Liver (tissue), 9 donors: ENCODE measurements around the gene SRGAP3. TPM values are rescaled to one million over a fixed set of nuclear protein-coding genes. Genes with fewer than 3 reads are reported as not detected.

Experiments
- DNase-seq: peaks from one replicate; pipeline ENCODE4 v3.0.0-alpha.2; 2017; ENCODE audit warnings: low spot score
- H3K27ac ChIP-seq, 2 donors: one replicate each; pipeline ENCODE4 v1.7.0; 2013; ENCODE audit warnings: inconsistent platforms in 2 of 2, low read length in 2 of 2, control low read depth in 1 of 2, low read depth in 1 of 2, mild to moderate bottlenecking in 1 of 2
- H3K27me3 ChIP-seq, 4 donors: one replicate each; pipeline versions ENCODE4 v1.6.1 to v1.7.0; 2013; ENCODE audit warnings: low read length in 3 of 4, inconsistent platforms in 1 of 4, mild to moderate bottlenecking in 1 of 4, moderate library complexity in 1 of 4; ENCODE audit not compliant: control insufficient read depth in 4 of 4, insufficient read depth in 4 of 4
- H3K36me3 ChIP-seq, 4 donors: one replicate each; pipeline versions ENCODE4 v1.6.1 to v1.7.0; 2013; ENCODE audit warnings: low read length in 3 of 4, mild to moderate bottlenecking in 3 of 4, low read depth in 1 of 4, moderate library complexity in 1 of 4; ENCODE audit not compliant: control insufficient read depth in 4 of 4, insufficient read depth in 3 of 4
- H3K4me1 ChIP-seq, 4 donors: one replicate each; pipeline versions ENCODE4 v1.6.1 to v1.7.0; 2013; ENCODE audit warnings: low read length in 3 of 4, mild to moderate bottlenecking in 3 of 4, moderate library complexity in 1 of 4; ENCODE audit not compliant: control insufficient read depth in 4 of 4, insufficient read depth in 4 of 4
- H3K4me3 ChIP-seq, 3 donors: one replicate each; pipeline versions ENCODE4 v1.6.1 to v1.7.0; 2013; ENCODE audit warnings: low read length in 3 of 3, control low read depth in 1 of 3, low read depth in 1 of 3, mild to moderate bottlenecking in 1 of 3
- H3K9ac ChIP-seq, 2 donors: one replicate each; pipeline ENCODE4 v1.7.0; 2013; ENCODE audit warnings: low read length in 2 of 2, mild to moderate bottlenecking in 2 of 2, moderate library complexity in 2 of 2, control low read depth in 1 of 2, low read depth in 1 of 2
- H3K9me3 ChIP-seq, 4 donors: one replicate each; pipeline versions ENCODE4 v1.6.1 to v1.7.0; 2013; ENCODE audit warnings: low read length in 3 of 4; ENCODE audit not compliant: control insufficient read depth in 4 of 4
- EGR1 ChIP-seq, 2 donors: IDR thresholded peaks; 2 replicates each; pipeline ENCODE4 v1.6.1; 2016 to 2018; ENCODE audit warnings: antibody characterized with exemption in 2 of 2, low read depth in 2 of 2
- FOXA1 ChIP-seq: IDR thresholded peaks from 2 replicates; pipeline ENCODE4 v1.6.1; 2016; ENCODE audit warnings: antibody characterized with exemption
- FOXA2 ChIP-seq: IDR thresholded peaks from 2 replicates; pipeline ENCODE4 v1.6.1; 2016; ENCODE audit warnings: antibody characterized with exemption
- GABPA ChIP-seq, 2 donors: IDR thresholded peaks in 1 of 2; conservative IDR thresholded peaks in 1 of 2; 2 replicates each; pipeline ENCODE4 v1.6.1; 2016; ENCODE audit warnings: antibody characterized with exemption in 2 of 2, mild to moderate bottlenecking in 1 of 2, moderate library complexity in 1 of 2
- HNF4G ChIP-seq: IDR thresholded peaks from 2 replicates; pipeline ENCODE4 v1.6.1; 2016; ENCODE audit warnings: antibody characterized with exemption
- JUND ChIP-seq, 2 donors: IDR thresholded peaks; 2 replicates each; pipeline ENCODE4 v1.6.1; 2016; ENCODE audit warnings: antibody characterized with exemption in 2 of 2
- NR2F2 ChIP-seq: IDR thresholded peaks from 2 replicates; pipeline ENCODE4 v1.6.1; 2016; ENCODE audit warnings: antibody characterized with exemption
- RAD21 ChIP-seq, 2 donors: IDR thresholded peaks; 2 replicates each; pipeline ENCODE4 v1.6.1; 2016; ENCODE audit warnings: antibody characterized with exemption in 2 of 2, mild to moderate bottlenecking in 2 of 2
- RXRA ChIP-seq, 2 donors: IDR thresholded peaks; 2 replicates each; pipeline ENCODE4 v1.6.1; 2017 to 2018; ENCODE audit warnings: antibody characterized with exemption in 2 of 2, mild to moderate bottlenecking in 1 of 2
- SP1 ChIP-seq: IDR thresholded peaks from 2 replicates; pipeline ENCODE4 v1.6.1; 2018; ENCODE audit warnings: antibody characterized with exemption, mild to moderate bottlenecking
- TAF1 ChIP-seq: conservative IDR thresholded peaks from 2 replicates; pipeline ENCODE4 v1.6.1; 2016; ENCODE audit warnings: antibody characterized with exemption, mild to moderate bottlenecking
- YY1 ChIP-seq: IDR thresholded peaks from 2 replicates; pipeline ENCODE4 v1.6.1; 2016; ENCODE audit warnings: antibody characterized with exemption, mild to moderate bottlenecking
- WGBS: extraction: QIAGEN DNeasy Blood & Tissue Kit; methylation state at CpG from one replicate; pipeline ENCODE4 v1.1.7; 2013; 5-methylcytosine and 5-hydroxymethylcytosine counted together
- polyA plus RNA-seq, 2 donors: library from polyadenylated mRNA; stranded (reverse) in 1 of 2; unstranded in 1 of 2; fragments of 200-250 nt in 1 of 2; fragments of >200 nt in 1 of 2; fragmentation: Nextera tagmentation in 1 of 2; extraction: Ambion mirVana in 1 of 2; gene quantifications; one replicate each; pipeline versions ENCODE4 v1.2.1 to v1.2.3, GENCODE V29; 2013 to 2015
- total RNA-seq, 2 donors: library from RNA; depleted of rRNA; stranded (reverse); fragments of >200 nt; gene quantifications; one replicate each; pipeline ENCODE4 v1.2.3, GENCODE V29; 2014
- TF ChIP-seq, protein P1 (sequence below): IDR thresholded peaks from 2 replicates; pipeline ENCODE4 v1.6.1; 2016; ENCODE audit warnings: antibody characterized with exemption
- TF ChIP-seq, protein P2 (sequence below): IDR thresholded peaks from 2 replicates; pipeline ENCODE4 v1.6.1; 2016; ENCODE audit warnings: antibody characterized with exemption
- TF ChIP-seq, protein P3 (sequence below): IDR thresholded peaks from 2 replicates; pipeline ENCODE4 v1.6.1; 2016; ENCODE audit warnings: antibody characterized with exemption
- TF ChIP-seq, protein P4 (sequence below): fragments of 150-350 bp; IDR thresholded peaks from 2 replicates; pipeline ENCODE4 v1.5.1; 2017; ENCODE audit warnings: improper control_type of control experiment, low read depth, low read length; ENCODE audit not compliant: missing input control
- TF ChIP-seq, protein P5 (sequence below): IDR thresholded peaks from 2 replicates; pipeline ENCODE4 v1.6.1; 2016; ENCODE audit warnings: antibody characterized with exemption, mild to moderate bottlenecking
- donor health status: healthy.
- donor health status: healthy.
- donor health status: healthy.
- donor health status: healthy.
- donor health status: healthy.

The SRGAP3 gene
- total and polyA plus RNA-seq, 4 donors, result 0.61 to 4.2 (median 1.6) TPM

DNA sequence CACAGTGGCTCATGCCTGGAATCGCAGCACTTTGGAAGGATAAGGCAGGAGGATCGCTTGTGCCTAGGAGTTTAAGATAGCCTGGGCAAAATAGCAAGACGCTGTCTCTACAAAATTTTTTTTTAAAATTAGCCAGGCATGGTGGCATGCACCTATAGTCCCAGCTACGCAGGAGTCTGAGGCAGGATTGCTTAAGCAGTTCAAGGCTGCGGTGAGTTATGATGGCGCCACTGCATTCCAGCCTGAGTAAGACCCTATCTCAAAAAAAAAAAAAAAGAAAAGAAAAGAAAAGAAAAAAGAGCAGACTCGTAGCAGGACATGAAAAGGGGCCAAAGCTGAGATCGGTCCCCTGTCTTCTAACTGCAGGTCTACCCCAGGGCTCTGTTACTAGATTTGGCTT is 18.9 kb downstream of the SRGAP3 start:
- WGBS, result 94% methylated on average over 8 of the region's 8 CpGs
- Histone ChIP-seq H3K9me3 (no peaks in the 10 kb centered on the region), H3K4me3 (no peak overlapping the region), H3K27me3 (no peaks in the 10 kb centered on the region), H3K4me1 (no peaks in the 10 kb centered on the region), H3K9ac (no peak overlapping the region), H3K27ac (no peak overlapping the region), H3K36me3 (no peaks in the 10 kb centered on the region)
- DNase-seq, result no peak
- TF ChIP-seq, protein P1, sequence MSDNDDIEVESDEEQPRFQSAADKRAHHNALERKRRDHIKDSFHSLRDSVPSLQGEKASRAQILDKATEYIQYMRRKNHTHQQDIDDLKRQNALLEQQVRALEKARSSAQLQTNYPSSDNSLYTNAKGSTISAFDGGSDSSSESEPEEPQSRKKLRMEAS, result no peak
- TF ChIP-seq, protein P2, sequence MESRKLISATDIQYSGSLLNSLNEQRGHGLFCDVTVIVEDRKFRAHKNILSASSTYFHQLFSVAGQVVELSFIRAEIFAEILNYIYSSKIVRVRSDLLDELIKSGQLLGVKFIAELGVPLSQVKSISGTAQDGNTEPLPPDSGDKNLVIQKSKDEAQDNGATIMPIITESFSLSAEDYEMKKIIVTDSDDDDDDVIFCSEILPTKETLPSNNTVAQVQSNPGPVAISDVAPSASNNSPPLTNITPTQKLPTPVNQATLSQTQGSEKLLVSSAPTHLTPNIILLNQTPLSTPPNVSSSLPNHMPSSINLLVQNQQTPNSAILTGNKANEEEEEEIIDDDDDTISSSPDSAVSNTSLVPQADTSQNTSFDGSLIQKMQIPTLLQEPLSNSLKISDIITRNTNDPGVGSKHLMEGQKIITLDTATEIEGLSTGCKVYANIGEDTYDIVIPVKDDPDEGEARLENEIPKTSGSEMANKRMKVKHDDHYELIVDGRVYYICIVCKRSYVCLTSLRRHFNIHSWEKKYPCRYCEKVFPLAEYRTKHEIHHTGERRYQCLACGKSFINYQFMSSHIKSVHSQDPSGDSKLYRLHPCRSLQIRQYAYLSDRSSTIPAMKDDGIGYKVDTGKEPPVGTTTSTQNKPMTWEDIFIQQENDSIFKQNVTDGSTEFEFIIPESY, result no peak
- TF ChIP-seq TAF1 (no peak), YY1 (no peak), FOXA1 (no peak), HNF4G (no peak), SP1 (no peak), RXRA (IDR thresholded peaks at IDR 0.05) (no peak), GABPA (IDR thresholded peaks at IDR 0.05 in 1 of 2, conservative IDR thresholded peaks at IDR 0.05 in 1 of 2) (no peak), RAD21 (IDR thresholded peaks at IDR 0.05) (no peak), FOXA2 (no peak), JUND (IDR thresholded peaks at IDR 0.05) (no peak), NR2F2 (no peak)
- TF ChIP-seq, protein P3, sequence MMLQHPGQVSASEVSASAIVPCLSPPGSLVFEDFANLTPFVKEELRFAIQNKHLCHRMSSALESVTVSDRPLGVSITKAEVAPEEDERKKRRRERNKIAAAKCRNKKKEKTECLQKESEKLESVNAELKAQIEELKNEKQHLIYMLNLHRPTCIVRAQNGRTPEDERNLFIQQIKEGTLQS, result no peak
- TF ChIP-seq, protein P4, sequence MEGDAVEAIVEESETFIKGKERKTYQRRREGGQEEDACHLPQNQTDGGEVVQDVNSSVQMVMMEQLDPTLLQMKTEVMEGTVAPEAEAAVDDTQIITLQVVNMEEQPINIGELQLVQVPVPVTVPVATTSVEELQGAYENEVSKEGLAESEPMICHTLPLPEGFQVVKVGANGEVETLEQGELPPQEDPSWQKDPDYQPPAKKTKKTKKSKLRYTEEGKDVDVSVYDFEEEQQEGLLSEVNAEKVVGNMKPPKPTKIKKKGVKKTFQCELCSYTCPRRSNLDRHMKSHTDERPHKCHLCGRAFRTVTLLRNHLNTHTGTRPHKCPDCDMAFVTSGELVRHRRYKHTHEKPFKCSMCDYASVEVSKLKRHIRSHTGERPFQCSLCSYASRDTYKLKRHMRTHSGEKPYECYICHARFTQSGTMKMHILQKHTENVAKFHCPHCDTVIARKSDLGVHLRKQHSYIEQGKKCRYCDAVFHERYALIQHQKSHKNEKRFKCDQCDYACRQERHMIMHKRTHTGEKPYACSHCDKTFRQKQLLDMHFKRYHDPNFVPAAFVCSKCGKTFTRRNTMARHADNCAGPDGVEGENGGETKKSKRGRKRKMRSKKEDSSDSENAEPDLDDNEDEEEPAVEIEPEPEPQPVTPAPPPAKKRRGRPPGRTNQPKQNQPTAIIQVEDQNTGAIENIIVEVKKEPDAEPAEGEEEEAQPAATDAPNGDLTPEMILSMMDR, result no peak

DNA sequence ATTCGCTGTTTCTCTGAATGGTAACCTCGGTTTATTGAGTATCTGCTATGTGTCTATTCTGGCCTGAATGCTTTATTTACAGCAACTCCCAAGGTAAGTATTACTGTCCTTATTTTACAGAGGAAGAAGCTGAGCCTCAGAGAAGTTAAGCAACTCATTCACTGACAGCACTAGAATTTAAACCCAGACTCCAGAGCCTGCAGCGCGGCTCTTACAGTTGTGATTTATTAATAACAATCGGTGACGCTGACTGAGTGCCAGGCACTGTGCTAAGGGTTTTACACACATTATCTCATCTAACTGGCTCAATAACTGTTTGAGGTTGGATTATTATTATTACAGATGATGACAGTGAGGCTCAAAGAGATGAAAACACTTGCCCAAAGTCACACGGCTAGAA is 19.6 kb downstream of the SRGAP3 start:
- Histone ChIP-seq H3K36me3 (no peaks in the 10 kb centered on the region), H3K27ac (no peak overlapping the region), H3K4me1 (no peaks in the 10 kb centered on the region), H3K9me3 (no peaks in the 10 kb centered on the region), H3K27me3 (no peaks in the 10 kb centered on the region), H3K4me3 (no peak overlapping the region), H3K9ac (no peak overlapping the region)
- DNase-seq, result no peak
- no peak for TF ChIP-seq YY1
- TF ChIP-seq, protein P3, result no peak
- TF ChIP-seq TAF1, result no peak
- TF ChIP-seq GABPA (IDR thresholded peaks at IDR 0.05 in 1 of 2, conservative IDR thresholded peaks at IDR 0.05 in 1 of 2), result no peak
- no peak for TF ChIP-seq HNF4G
- TF ChIP-seq EGR1 (IDR thresholded peaks at IDR 0.05; ENCODE audit: low read depth in 2 of 2), result no peak
- TF ChIP-seq, protein P2, result no peak
- TF ChIP-seq, protein P5, sequence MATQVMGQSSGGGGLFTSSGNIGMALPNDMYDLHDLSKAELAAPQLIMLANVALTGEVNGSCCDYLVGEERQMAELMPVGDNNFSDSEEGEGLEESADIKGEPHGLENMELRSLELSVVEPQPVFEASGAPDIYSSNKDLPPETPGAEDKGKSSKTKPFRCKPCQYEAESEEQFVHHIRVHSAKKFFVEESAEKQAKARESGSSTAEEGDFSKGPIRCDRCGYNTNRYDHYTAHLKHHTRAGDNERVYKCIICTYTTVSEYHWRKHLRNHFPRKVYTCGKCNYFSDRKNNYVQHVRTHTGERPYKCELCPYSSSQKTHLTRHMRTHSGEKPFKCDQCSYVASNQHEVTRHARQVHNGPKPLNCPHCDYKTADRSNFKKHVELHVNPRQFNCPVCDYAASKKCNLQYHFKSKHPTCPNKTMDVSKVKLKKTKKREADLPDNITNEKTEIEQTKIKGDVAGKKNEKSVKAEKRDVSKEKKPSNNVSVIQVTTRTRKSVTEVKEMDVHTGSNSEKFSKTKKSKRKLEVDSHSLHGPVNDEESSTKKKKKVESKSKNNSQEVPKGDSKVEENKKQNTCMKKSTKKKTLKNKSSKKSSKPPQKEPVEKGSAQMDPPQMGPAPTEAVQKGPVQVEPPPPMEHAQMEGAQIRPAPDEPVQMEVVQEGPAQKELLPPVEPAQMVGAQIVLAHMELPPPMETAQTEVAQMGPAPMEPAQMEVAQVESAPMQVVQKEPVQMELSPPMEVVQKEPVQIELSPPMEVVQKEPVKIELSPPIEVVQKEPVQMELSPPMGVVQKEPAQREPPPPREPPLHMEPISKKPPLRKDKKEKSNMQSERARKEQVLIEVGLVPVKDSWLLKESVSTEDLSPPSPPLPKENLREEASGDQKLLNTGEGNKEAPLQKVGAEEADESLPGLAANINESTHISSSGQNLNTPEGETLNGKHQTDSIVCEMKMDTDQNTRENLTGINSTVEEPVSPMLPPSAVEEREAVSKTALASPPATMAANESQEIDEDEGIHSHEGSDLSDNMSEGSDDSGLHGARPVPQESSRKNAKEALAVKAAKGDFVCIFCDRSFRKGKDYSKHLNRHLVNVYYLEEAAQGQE, result no peak
- no peak for TF ChIP-seq JUND (IDR thresholded peaks at IDR 0.05)
- no peak for TF ChIP-seq RAD21 (IDR thresholded peaks at IDR 0.05)
- WGBS, result 90% methylated on average over 7 of the region's 7 CpGs
